ENCODE measurements around the gene ACTL6B. TPM values are rescaled to one million over a fixed set of nuclear protein-coding genes. Genes with fewer than 3 reads are reported as not detected.

Gene ACTL6B
- total and polyA plus RNA-seq, 9 of the 15 experiments (the other 6 are each of a cell fraction or from before 2014, with no cell fraction given): not detected

- TF ChIP-seq CTCF (IDR thresholded peaks at IDR 0.05 in 2 of 3, conservative IDR thresholded peaks at IDR 0.05 in 1 of 3; ENCODE audit: insufficient read depth in 2 of 3, low read depth in 1 of 3, low read length in 3 of 3): peak; percentile 92 to 96 (median 94)
- TF ChIP-seq LCOR (CRISPR knock-in tag; IDR thresholded peaks at IDR 0.05): 0 out of 2 replicates have a peak, but pooled peaks have one; percentile 77
- TF ChIP-seq FOXP1 (CRISPR knock-in tag; IDR thresholded peaks at IDR 0.05): peak; percentile 58; the same call in 1 of the 2 replicates
- TF ChIP-seq MTA1 (IDR thresholded peaks at IDR 0.05; ENCODE audit: borderline replicate concordance): no peak
- TF ChIP-seq MNT (conservative IDR thresholded peaks at IDR 0.05): peak in 1 of 2 experiments; percentile 59; a peak in 1 of 4 replicates
- peak; percentile 67; the same call in 1 of the 2 replicates for TF ChIP-seq ARID2 (IDR thresholded peaks at IDR 0.05)
- TF ChIP-seq KLF1 (tag; IDR thresholded peaks at IDR 0.05): no peak
- TF ChIP-seq TEAD1 (CRISPR knock-in tag; IDR thresholded peaks at IDR 0.05): 0 out of 4 replicates have a peak, but pooled peaks of 1 of the 2 experiments have one; percentile 43
- 0 out of 2 replicates have a peak, but pooled peaks have one; percentile 42 for TF ChIP-seq TCF7 (IDR thresholded peaks at IDR 0.05; ENCODE audit: borderline replicate concordance)
- TF ChIP-seq POLR2AphosphoS5 (IDR thresholded peaks at IDR 0.05; ENCODE audit: control insufficient read depth, insufficient read depth, low read depth, low read length): no peak; the same call in 1 of the 2 replicates
- TF ChIP-seq ZNF639 (CRISPR knock-in tag; conservative IDR thresholded peaks at IDR 0.05 in 1 of 2, IDR thresholded peaks at IDR 0.05 in 1 of 2): 0 out of 4 replicates have a peak, but pooled peaks of 1 of the 2 experiments have one; percentile 27
- no peak for TF ChIP-seq ATF3 (IDR thresholded peaks at IDR 0.05)
- no peak for TF ChIP-seq ATF3 (CRISPR knock-in tag; conservative IDR thresholded peaks at IDR 0.05)
- TF ChIP-seq ZFPM2 (CRISPR knock-in tag; IDR thresholded peaks at IDR 0.05): no peak
- peak; percentile 28; the same call in 1 of the 2 replicates for TF ChIP-seq ZNF263 (CRISPR knock-in tag; IDR thresholded peaks at IDR 0.05; ENCODE audit: borderline replicate concordance)
- peak; percentile 97 for TF ChIP-seq CTCFL (IDR thresholded peaks at IDR 0.05; ENCODE audit: borderline replicate concordance, insufficient read depth, low read depth, low read length, poor library complexity, severe bottlenecking)
- no peak for TF ChIP-seq SMAD3 (CRISPR knock-in tag; conservative IDR thresholded peaks at IDR 0.05)
Measured at GRCh38 chr7:100691676-100692577, 35.7 kb upstream of the ACTL6B start (continued).

All from K562 (cell line).